Activated naive CD8-positive, alpha-beta T cell treated with anti-CD3 and anti-CD28 coated beads for 36 hours (primary cell): ENCODE measurements around the gene SPEG. TPM values are rescaled to one million over a fixed set of nuclear protein-coding genes. Genes with fewer than 3 reads are reported as not detected.
A peak's percentile ranks its signal among the peaks of the same experiment; 100 is the strongest.

ENCODE experiments used
- DNase-seq: peaks from one replicate; pipeline ENCODE4 v3.0.0; 2021
- H3K27ac Mint-ChIP-seq: one replicate; pipeline ENCODE4 v1.8.0; 2022; ENCODE audit warnings: mild to moderate bottlenecking, moderate library complexity, mixed read lengths
- H3K27me3 Mint-ChIP-seq: one replicate; pipeline ENCODE4 v1.8.0; 2022; ENCODE audit warnings: mild to moderate bottlenecking, mixed read lengths
- H3K36me3 Mint-ChIP-seq: one replicate; pipeline ENCODE4 v1.8.0; 2021; ENCODE audit warnings: mild to moderate bottlenecking, mixed read lengths
- H3K4me1 Mint-ChIP-seq: one replicate; pipeline ENCODE4 v1.8.0; 2021; ENCODE audit warnings: mixed read lengths
- H3K4me3 Mint-ChIP-seq: one replicate; pipeline ENCODE4 v1.8.0; 2022; ENCODE audit warnings: mild to moderate bottlenecking, moderate library complexity, mixed read lengths
- H3K9me3 Mint-ChIP-seq: one replicate; pipeline ENCODE4 v1.8.0; 2022; ENCODE audit warnings: mixed read lengths
- total RNA-seq, 2 experiments: library from RNA; stranded (reverse); gene quantifications; one replicate each; pipeline ENCODE4 v1.2.3, GENCODE V29; 2021

Gene SPEG
- total RNA-seq, 2 experiments from 2014 or later, result 1.5 to 1.6 TPM

GRCh38 chr2:219477815-219478214 lies 43.2 kb downstream of the SPEG start:
- Mint-ChIP-seq H3K4me3 (no peak overlapping the region), H3K27ac (no peak overlapping the region), H3K9me3 (no peaks in the 10 kb centered on the region), H3K36me3 (no peaks in the 10 kb centered on the region), H3K27me3 (peaks cover 9% of the 10 kb centered on the region), H3K4me1 (peaks cover 4% of the 10 kb centered on the region)
- DNase-seq, result no peak

GRCh38 chr2:219478916-219479315 lies 44.3 kb downstream of the SPEG start:
- Mint-ChIP-seq H3K9me3 (no peaks in the 10 kb centered on the region), H3K27me3 (peaks cover 14% of the 10 kb centered on the region), H3K27ac (no peak overlapping the region), H3K36me3 (no peaks in the 10 kb centered on the region), H3K4me3 (no peak overlapping the region), H3K4me1 (peaks cover 5% of the 10 kb centered on the region)
- no peak for DNase-seq

GRCh38 chr2:219480004-219480403 lies 45.4 kb downstream of the SPEG start:
- Mint-ChIP-seq H3K36me3 (no peaks in the 10 kb centered on the region), H3K9me3 (no peaks in the 10 kb centered on the region), H3K4me1 (peaks cover 6% of the 10 kb centered on the region), H3K4me3 (no peak overlapping the region), H3K27ac (no peak overlapping the region), H3K27me3 (peaks cover 22% of the 10 kb centered on the region)
- DNase-seq, result no peak

GRCh38 chr2:219482674-219483405 lies 48.2 kb downstream of the SPEG start:
- H3K4me1 Mint-ChIP-seq, result peaks cover 2% of the 10 kb centered on the region
- no peak overlapping the region for H3K4me3 Mint-ChIP-seq
- no peaks in the 10 kb centered on the region for H3K36me3 Mint-ChIP-seq
- no peaks in the 10 kb centered on the region for H3K9me3 Mint-ChIP-seq
- no peak overlapping the region for H3K27ac Mint-ChIP-seq
- peaks cover 50% of the 10 kb centered on the region for H3K27me3 Mint-ChIP-seq
- DNase-seq, result no peak

GRCh38 chr2:219483451-219484342 lies 49.1 kb downstream of the SPEG start:
- Mint-ChIP-seq H3K4me3 (peak overlapping the region; percentile 34), H3K27me3 (peaks cover 51% of the 10 kb centered on the region), H3K4me1 (peaks cover 2% of the 10 kb centered on the region), H3K36me3 (no peaks in the 10 kb centered on the region), H3K27ac (no peak overlapping the region), H3K9me3 (no peaks in the 10 kb centered on the region)
- DNase-seq, result peak; percentile 13

- Mint-ChIP-seq H3K9me3 (no peaks in the 10 kb centered on the region), H3K36me3 (no peaks in the 10 kb centered on the region), H3K27ac (no peak overlapping the region), H3K4me1 (peaks cover 2% of the 10 kb centered on the region), H3K4me3 (peak overlapping the region; percentile 34), H3K27me3 (peaks cover 51% of the 10 kb centered on the region)
- peak; percentile 14 for DNase-seq
Observed at GRCh38 chr2:219484343-219485200, 49.9 kb downstream of the SPEG start.

- Mint-ChIP-seq H3K36me3 (no peaks in the 10 kb centered on the region), H3K27ac (no peak overlapping the region), H3K4me3 (no peak overlapping the region), H3K4me1 (peaks cover 2% of the 10 kb centered on the region), H3K27me3 (peaks cover 51% of the 10 kb centered on the region), H3K9me3 (no peaks in the 10 kb centered on the region)
- DNase-seq, result no peak
Observed at GRCh38 chr2:219485201-219485580, 50.5 kb downstream of the SPEG start.

- Mint-ChIP-seq H3K4me3 (no peak overlapping the region), H3K27me3 (peaks cover 51% of the 10 kb centered on the region), H3K27ac (no peak overlapping the region), H3K9me3 (no peaks in the 10 kb centered on the region), H3K36me3 (no peaks in the 10 kb centered on the region), H3K4me1 (peaks cover 2% of the 10 kb centered on the region)
- no peak for DNase-seq
Observed at GRCh38 chr2:219486380-219486959, 51.8 kb downstream of the SPEG start.

GRCh38 chr2:219488149-219488843 lies 53.7 kb downstream of the SPEG start:
- Mint-ChIP-seq H3K4me1 (peaks cover 2% of the 10 kb centered on the region), H3K4me3 (no peak overlapping the region), H3K27me3 (peaks cover 45% of the 10 kb centered on the region), H3K36me3 (no peaks in the 10 kb centered on the region), H3K9me3 (no peaks in the 10 kb centered on the region), H3K27ac (no peak overlapping the region)
- DNase-seq, result no peak

GRCh38 chr2:219488844-219489194 lies 54.2 kb downstream of the SPEG start:
- H3K4me3 Mint-ChIP-seq, result no peak overlapping the region
- DNase-seq, result no peak
- H3K27ac Mint-ChIP-seq, result no peak overlapping the region
- H3K4me1 Mint-ChIP-seq, result peaks cover 2% of the 10 kb centered on the region
- no peaks in the 10 kb centered on the region for H3K9me3 Mint-ChIP-seq
- H3K27me3 Mint-ChIP-seq, result peaks cover 49% of the 10 kb centered on the region
- no peaks in the 10 kb centered on the region for H3K36me3 Mint-ChIP-seq

- no peak overlapping the region for H3K4me3 Mint-ChIP-seq
- no peaks in the 10 kb centered on the region for H3K36me3 Mint-ChIP-seq
- H3K4me1 Mint-ChIP-seq, result no peaks in the 10 kb centered on the region
- no peaks in the 10 kb centered on the region for H3K9me3 Mint-ChIP-seq
- no peak for DNase-seq
- peaks cover 49% of the 10 kb centered on the region for H3K27me3 Mint-ChIP-seq
- no peak overlapping the region for H3K27ac Mint-ChIP-seq
Observed at GRCh38 chr2:219489315-219489714, 54.7 kb downstream of the SPEG start.

- no peaks in the 10 kb centered on the region for H3K9me3 Mint-ChIP-seq
- no peak for DNase-seq
- H3K27ac Mint-ChIP-seq, result no peak overlapping the region
- H3K4me1 Mint-ChIP-seq, result no peaks in the 10 kb centered on the region
- H3K4me3 Mint-ChIP-seq, result no peak overlapping the region
- H3K36me3 Mint-ChIP-seq, result no peaks in the 10 kb centered on the region
- peaks cover 52% of the 10 kb centered on the region for H3K27me3 Mint-ChIP-seq
Observed at GRCh38 chr2:219490186-219490585, 55.5 kb downstream of the SPEG start.

GRCh38 chr2:219490600-219491130 lies 56.0 kb downstream of the SPEG start:
- Mint-ChIP-seq H3K9me3 (no peaks in the 10 kb centered on the region), H3K36me3 (no peaks in the 10 kb centered on the region), H3K27ac (no peak overlapping the region), H3K4me3 (no peak overlapping the region), H3K27me3 (peaks cover 52% of the 10 kb centered on the region), H3K4me1 (no peaks in the 10 kb centered on the region)
- no peak for DNase-seq
